OCI-LY7 (cell line): ENCODE results near the gene NR2F6. TPM values are rescaled to one million over a fixed set of nuclear protein-coding genes. Genes with fewer than 3 reads are reported as not detected.

ENCODE experiments used
- BruUV-seq: library from RNA; stranded (reverse); fragments of 400-500 nt; replicated peaks from 2 replicates; lab custom pipeline; 2021; lab: Mats Ljungman, UMichigan
- CTCF ChIA-PET: fragments of 300-600 bp; sonication (Branson Sonifier 250); formaldehyde crosslinking; loops from one replicate; lab custom pipeline; 2022; ENCODE audit warnings: antibody characterized with exemption; ENCODE audit not compliant: unreplicated experiment; lab: Charles Lee
- POLR2A ChIA-PET: fragments of 300-600 bp; sonication (Branson Sonifier 250); formaldehyde crosslinking; loops from one replicate; lab custom pipeline; 2022; ENCODE audit warnings: antibody characterized with exemption; lab: Charles Lee
- DNase-seq: peaks from one replicate; pipeline ENCODE4 v3.0.0-alpha.2; 2015; ENCODE audit warnings: low spot score
- H2AFZ ChIP-seq: fragments of 200-600 bp; sonication (generic), shearing (Covaris generic); 2 replicates; pipeline ENCODE4 v1.6.1; 2014; ENCODE audit warnings: mild to moderate bottlenecking, antibody characterized with exemption, low read length, moderate library complexity
- H3K27ac ChIP-seq: fragments of 200-600 bp; sonication (generic); 2 replicates; pipeline ENCODE4 v1.5.1; 2014; ENCODE audit warnings: mixed run types, low read depth, mild to moderate bottlenecking, moderate library complexity, low read length, inconsistent platforms; ENCODE audit not compliant: poor library complexity, severe bottlenecking
- H3K36me3 ChIP-seq: fragments of 200-600 bp; sonication (generic); 2 replicates; pipeline ENCODE4 v1.6.1; 2014; ENCODE audit warnings: mild to moderate bottlenecking, antibody characterized with exemption, low read length, moderate library complexity, mixed read lengths; ENCODE audit not compliant: insufficient read depth
- H3K4me1 ChIP-seq: fragments of 200-600 bp; sonication (generic); 2 replicates; pipeline ENCODE4 v1.5.1; 2014; ENCODE audit warnings: mild to moderate bottlenecking, low read length; ENCODE audit not compliant: insufficient read depth, poor library complexity, severe bottlenecking
- H3K4me2 ChIP-seq: fragments of 200-600 bp; sonication (generic); 2 replicates; pipeline ENCODE4 v1.6.1; 2014; ENCODE audit warnings: mild to moderate bottlenecking, low read length
- H3K4me3 ChIP-seq: fragments of 200-600 bp; sonication (generic); 2 replicates; pipeline ENCODE4 v1.5.1; 2014; ENCODE audit warnings: mild to moderate bottlenecking, low read depth, low read length; ENCODE audit not compliant: poor library complexity, severe bottlenecking
- H3K79me2 ChIP-seq: fragments of 200-600 bp; sonication (generic); 2 replicates; pipeline ENCODE4 v1.6.1; 2016; ENCODE audit warnings: low read depth, mild to moderate bottlenecking, low read length, moderate library complexity, mixed read lengths; ENCODE audit not compliant: insufficient read depth
- H3K9me2 ChIP-seq: fragments of 200-600 bp; sonication (generic); 2 replicates; pipeline ENCODE4 v1.6.1; 2016; ENCODE audit warnings: mild to moderate bottlenecking, low read length, mixed read lengths; ENCODE audit not compliant: insufficient read depth
- H3K9me3 ChIP-seq: fragments of 200-600 bp; sonication (generic); 2 replicates; pipeline ENCODE4 v1.6.1; 2014; ENCODE audit warnings: mild to moderate bottlenecking, mixed run types, low read length, mixed read lengths
- H4K20me1 ChIP-seq: fragments of 200-600 bp; sonication (generic); 2 replicates; pipeline ENCODE4 v1.6.1; 2014; ENCODE audit warnings: mild to moderate bottlenecking, antibody characterized with exemption, low read length, moderate library complexity, mixed read lengths; ENCODE audit not compliant: insufficient read depth
- EZH2phosphoT487 ChIP-seq: fragments of 200-600 bp; sonication (generic); IDR thresholded peaks from 2 replicates; pipeline ENCODE4 v1.6.1; 2018; ENCODE audit warnings: low read depth, borderline replicate concordance, mild to moderate bottlenecking, mixed run types, antibody characterized with exemption, low read length, moderate library complexity, mixed read lengths
- intact Hi-C: fragments of 100-400 bp; cut with micrococcal nuclease; formaldehyde crosslinking; loops from one replicate; pipeline ENCODE4 v1.10.0; 2022; ENCODE audit not compliant: unreplicated experiment
- total RNA-seq, 2 experiments: library from RNA; depleted of rRNA in 1 of 2; stranded (reverse); fragments of >200 nt in 1 of 2; shearing (Covaris generic) in 1 of 2; gene quantifications; 2 replicates each; pipeline ENCODE4 v1.2.3, GENCODE V29; 2014 to 2022
- TF ChIP-seq, protein P1 (sequence below): fragments of 200-600 bp; sonication (generic); conservative IDR thresholded peaks from 2 replicates; pipeline ENCODE4 v1.5.1; 2014; ENCODE audit warnings: mild to moderate bottlenecking, antibody characterized with exemption, low read length, moderate library complexity, mixed read lengths

Gene NR2F6
- total RNA-seq, 2 experiments from 2014 or later = 33.1 to 39.2 TPM

DNA sequence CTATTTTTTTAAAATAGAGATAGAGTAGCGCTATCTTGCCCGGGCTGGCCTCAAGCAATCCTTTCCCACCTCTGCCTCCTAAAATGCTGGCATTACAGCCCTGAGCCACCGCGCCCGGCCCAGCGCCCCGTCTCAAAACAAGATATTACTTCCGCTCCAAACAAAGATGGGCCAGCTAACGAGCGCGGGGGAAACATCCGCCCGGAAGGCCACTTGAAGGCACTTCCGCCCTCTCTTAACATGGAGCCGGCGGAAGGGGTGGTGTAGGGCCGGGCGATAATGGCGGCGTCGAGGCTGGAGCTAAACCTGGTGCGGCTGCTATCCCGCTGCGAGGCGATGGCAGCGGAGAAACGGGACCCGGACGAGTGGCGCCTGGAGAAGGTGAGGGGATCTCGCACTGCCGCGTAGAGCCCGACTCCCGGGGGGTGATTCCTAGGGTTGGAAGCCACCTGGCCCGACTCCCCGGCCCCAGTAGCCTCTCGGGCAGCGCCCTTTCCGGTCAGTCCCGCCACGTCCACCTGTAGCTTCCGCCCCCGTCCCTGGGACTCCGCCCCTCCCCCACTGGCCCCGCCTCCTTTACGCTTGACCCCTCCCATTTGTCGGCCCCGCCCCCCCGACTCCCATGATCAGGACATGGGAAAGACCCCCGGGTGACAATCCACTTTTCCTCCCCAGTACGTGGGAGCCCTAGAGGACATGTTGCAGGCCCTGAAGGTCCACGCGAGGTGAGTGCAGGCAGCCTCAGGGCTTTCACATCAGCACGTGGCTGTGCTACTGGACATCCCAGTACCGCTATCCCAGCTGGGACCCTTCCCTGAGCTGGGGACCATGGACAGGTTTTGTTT lies 30.4 kb downstream of the NR2F6 start, which contains the start of gene USE1:
TSS of gene USE1 (plus strand) at position 231 of the 845 bp plus-strand sequence. CDS start at position 280, 49 bp downstream.
- BruUV-seq = no TSS peak
- peak within 1 kb of the TSS; percentile 51 for H2AFZ ChIP-seq
- DNase-seq = peak; percentile 95
- H3K9me2 ChIP-seq = no peaks in the 10 kb centered on the region
- H3K27ac ChIP-seq = peak within 1 kb of the TSS; percentile 76
- H3K9me3 ChIP-seq = no peaks in the 10 kb centered on the region
- H4K20me1 ChIP-seq = no peaks in the 10 kb centered on the region
- peaks cover 53% of the 10 kb centered on the region for H3K36me3 ChIP-seq
- intact Hi-C loops = no loop called here
- H3K4me3 ChIP-seq = peak within 1 kb of the TSS; percentile 78
- ChIA-PET CTCF (interaction anchor here (0.6 to 1.2 kb wide), 4 partner anchors 12 to 94 kb away, joined by 3 read pairs; partner anchors contain the start of gene DDA1), POLR2A (interaction anchor here (1.3 kb wide), 1 partner anchor 51 kb away, joined by 8 read pairs; the partner anchor contains the start of gene BABAM1)
- peaks cover 26% of the 10 kb centered on the region for H3K4me1 ChIP-seq
- H3K79me2 ChIP-seq = no peaks in the 10 kb centered on the region
- TF ChIP-seq, protein P1, sequence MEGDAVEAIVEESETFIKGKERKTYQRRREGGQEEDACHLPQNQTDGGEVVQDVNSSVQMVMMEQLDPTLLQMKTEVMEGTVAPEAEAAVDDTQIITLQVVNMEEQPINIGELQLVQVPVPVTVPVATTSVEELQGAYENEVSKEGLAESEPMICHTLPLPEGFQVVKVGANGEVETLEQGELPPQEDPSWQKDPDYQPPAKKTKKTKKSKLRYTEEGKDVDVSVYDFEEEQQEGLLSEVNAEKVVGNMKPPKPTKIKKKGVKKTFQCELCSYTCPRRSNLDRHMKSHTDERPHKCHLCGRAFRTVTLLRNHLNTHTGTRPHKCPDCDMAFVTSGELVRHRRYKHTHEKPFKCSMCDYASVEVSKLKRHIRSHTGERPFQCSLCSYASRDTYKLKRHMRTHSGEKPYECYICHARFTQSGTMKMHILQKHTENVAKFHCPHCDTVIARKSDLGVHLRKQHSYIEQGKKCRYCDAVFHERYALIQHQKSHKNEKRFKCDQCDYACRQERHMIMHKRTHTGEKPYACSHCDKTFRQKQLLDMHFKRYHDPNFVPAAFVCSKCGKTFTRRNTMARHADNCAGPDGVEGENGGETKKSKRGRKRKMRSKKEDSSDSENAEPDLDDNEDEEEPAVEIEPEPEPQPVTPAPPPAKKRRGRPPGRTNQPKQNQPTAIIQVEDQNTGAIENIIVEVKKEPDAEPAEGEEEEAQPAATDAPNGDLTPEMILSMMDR = no peak
- TF ChIP-seq EZH2phosphoT487 = no peak
- H3K4me2 ChIP-seq = peak within 1 kb of the TSS; percentile 81

DNA sequence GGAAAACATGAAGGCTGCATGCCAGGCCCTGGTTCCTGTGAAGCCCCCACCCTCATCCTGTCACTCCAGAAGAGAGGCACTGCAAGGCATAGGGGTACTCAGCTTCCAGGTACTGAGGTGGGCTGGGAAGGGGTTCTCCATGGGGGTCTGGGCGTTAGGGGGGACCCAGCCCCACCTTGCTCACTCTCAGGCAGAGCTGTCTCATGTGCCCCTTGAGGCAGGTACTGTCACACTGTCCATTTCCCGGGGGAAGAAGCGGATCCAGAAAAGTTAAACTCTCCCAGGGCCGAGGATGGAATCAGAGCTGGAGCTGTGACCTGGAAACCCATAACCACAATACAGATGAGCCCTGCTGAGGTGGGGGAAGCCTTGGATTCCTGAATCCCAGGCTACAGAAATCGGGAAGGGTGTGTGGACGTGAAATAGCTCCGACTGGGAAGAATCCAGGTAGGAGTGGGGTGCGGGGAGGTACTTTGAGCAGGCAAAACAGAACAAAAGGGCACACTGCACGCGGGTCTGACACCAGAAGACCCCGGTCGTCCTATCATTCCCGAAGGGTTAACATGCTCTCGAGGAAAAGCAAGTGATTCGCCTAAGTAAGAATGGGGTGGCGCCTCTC lies 31.1 kb downstream of the NR2F6 start:
- TSS peak; percentile 97 for BruUV-seq
- peak overlapping the region; percentile 76 for H3K27ac ChIP-seq
- H3K4me2 ChIP-seq = peak overlapping the region; percentile 81
- H2AFZ ChIP-seq = peak overlapping the region; percentile 51; the same call in 1 of the 2 replicates
- H3K36me3 ChIP-seq = peaks cover 52% of the 10 kb centered on the region
- H4K20me1 ChIP-seq = no peaks in the 10 kb centered on the region
- H3K4me1 ChIP-seq = peaks cover 34% of the 10 kb centered on the region
- DNase-seq = no peak
- no peaks in the 10 kb centered on the region for H3K79me2 ChIP-seq
- intact Hi-C loops = no loop called here
- TF ChIP-seq EZH2phosphoT487 = no peak
- TF ChIP-seq, protein P1 = no peak
- POLR2A ChIA-PET = interaction anchor here (0.5 to 1.3 kb wide), 2 partner anchors 52 to 170 kb away, joined by 3 to 8 read pairs; partner anchors contain the start of gene BABAM1
- CTCF ChIA-PET = interaction anchor here (1.0 to 1.2 kb wide), 3 partner anchors 11 to 32 kb away, joined by 3 read pairs; no protein-coding TSS in a partner anchor
- no peaks in the 10 kb centered on the region for H3K9me3 ChIP-seq
- no peaks in the 10 kb centered on the region for H3K9me2 ChIP-seq
- H3K4me3 ChIP-seq = peak overlapping the region; percentile 78
